K562 (cell line): ENCODE results near the gene BGN. TPM values are rescaled to one million over a fixed set of nuclear protein-coding genes. Genes with fewer than 3 reads are reported as not detected.

Experiments used
- ATAC-seq: fragments of 200-7000 bp; cut with Tn5 transposase; 3 replicates; pipeline ENCODE4 v1.9.1; 2020; ENCODE audit warnings: moderate library complexity
- BruUV-seq: library from RNA; stranded (reverse); fragments of 400-500 nt; replicated peaks from 2 replicates; lab custom pipeline; 2021; lab: Mats Ljungman, UMichigan
- CTCF ChIA-PET: fragments of 300-600 bp; formaldehyde crosslinking; extraction: SDS; loops from one replicate; lab custom pipeline; 2021; ENCODE audit warnings: low intra/inter-chr PET ratio; lab: Yijun Ruan, JAX
- POLR2A ChIA-PET: fragments of 300-600, 350-650 bp; sonication (Branson Sonifier 250); formaldehyde crosslinking; extraction: SDS; loops from one replicate; lab custom pipeline; 2021; ENCODE audit warnings: antibody characterized with exemption, inconsistent platforms; lab: Yijun Ruan, JAX
- DNase-seq, 4 experiments: peaks; one replicate each; pipeline versions ENCODE4 v3.0.0 to v3.0.0-alpha.2; 2011 to 2018; ENCODE audit warnings: low spot score in 3 of 4, mixed read lengths in 3 of 4; ENCODE audit errors: extremely low read depth in 1 of 4
- FAIRE-seq: peaks from 2 replicates; lab custom pipeline; 2011; peaks lifted over from hg19 to GRCh38; lab: Jason Lieb, UNC
- H2AFZ ChIP-seq: 2 replicates; pipeline ENCODE4 v1.6.0; 2011; ENCODE audit warnings: low read depth, low read length, control low read depth, inconsistent platforms
- H3K27ac ChIP-seq: fragments of 200-600 bp; 3 replicates; pipeline ENCODE4 v1.8.0; 2011; ENCODE audit warnings: low read depth, mild to moderate bottlenecking, control low read depth, inconsistent platforms, low read length, moderate library complexity, mixed read lengths; ENCODE audit errors: extremely low read depth
- H3K27me3 ChIP-seq, 2 experiments: fragments of 300-600 bp in 1 of 2; 2 replicates in 1 of 2; 3 replicates in 1 of 2; pipeline versions ENCODE4 v1.6.0 to v1.8.0; 2011; ENCODE audit warnings: inconsistent platforms in 2 of 2, low read length in 2 of 2, mild to moderate bottlenecking in 1 of 2, mixed read lengths in 1 of 2, moderate library complexity in 1 of 2; ENCODE audit not compliant: control insufficient read depth in 2 of 2, insufficient read depth in 2 of 2
- H3K36me3 ChIP-seq: fragments of 300-600 bp; 3 replicates; pipeline ENCODE4 v1.8.0; 2011; ENCODE audit warnings: mild to moderate bottlenecking, low read length, inconsistent platforms; ENCODE audit not compliant: control insufficient read depth, insufficient read depth
- H3K4me1 ChIP-seq, 2 experiments: fragments of 200-600 bp in 1 of 2; replicated peaks in 1 of 2; 2 replicates in 1 of 2; 3 replicates in 1 of 2; pipeline versions ENCODE4 v1.5.1 to v1.8.0; 2011; ENCODE audit warnings: inconsistent platforms in 2 of 2, low read length in 2 of 2, mild to moderate bottlenecking in 1 of 2, mixed read lengths in 1 of 2, moderate library complexity in 1 of 2; ENCODE audit not compliant: control insufficient read depth in 2 of 2, insufficient read depth in 2 of 2
- H3K4me2 ChIP-seq: 2 replicates; pipeline ENCODE4 v1.6.1; 2011; ENCODE audit warnings: low read length, control low read depth, inconsistent platforms, mixed read lengths; ENCODE audit not compliant: insufficient read depth
- H3K4me3 ChIP-seq: fragments of 200-600 bp; sonication (generic), shearing (Covaris generic); 2 replicates; pipeline ENCODE4 v1.5.1; 2016; ENCODE audit warnings: control low read depth, inconsistent platforms
- H3K79me2 ChIP-seq: fragments of 200-600 bp; 3 replicates; pipeline ENCODE4 v1.8.0; 2011; ENCODE audit warnings: low read length, inconsistent platforms; ENCODE audit not compliant: control insufficient read depth, insufficient read depth
- H3K9ac ChIP-seq, 2 experiments: 2 replicates each; pipeline versions ENCODE4 v1.6.0 to v1.6.1; 2011; ENCODE audit warnings: low read depth in 2 of 2, low read length in 2 of 2, control low read depth in 1 of 2, inconsistent platforms in 1 of 2, mild to moderate bottlenecking in 1 of 2, mixed read lengths in 1 of 2; ENCODE audit not compliant: insufficient read depth in 1 of 2
- H3K9me1 ChIP-seq: one replicate; pipeline ENCODE4 v1.6.0; 2011; ENCODE audit warnings: inconsistent platforms, mild to moderate bottlenecking, low read length, moderate library complexity; ENCODE audit not compliant: control insufficient read depth, insufficient read depth
- H3K9me3 ChIP-seq: replicated peaks from 2 replicates; pipeline ENCODE4 v1.5.1; 2011; ENCODE audit warnings: low read depth, low read length, inconsistent platforms; ENCODE audit not compliant: control insufficient read depth, insufficient read depth
- H4K20me1 ChIP-seq: replicated peaks from 2 replicates; pipeline ENCODE4 v1.6.1; 2011; ENCODE audit warnings: low read length, inconsistent platforms, mixed read lengths; ENCODE audit not compliant: control insufficient read depth, insufficient read depth
- ASH1L ChIP-seq: fragments of 450-650 bp; IDR thresholded peaks from 2 replicates; pipeline ENCODE4 v1.6.1; 2018; ENCODE audit warnings: borderline replicate concordance, mild to moderate bottlenecking, low read depth; ENCODE audit not compliant: partially characterized antibody
- CC2D1A ChIP-seq: fragments of 450-650 bp; IDR thresholded peaks from 2 replicates; pipeline ENCODE4 v1.6.1; 2017; ENCODE audit warnings: mild to moderate bottlenecking
- HDGF ChIP-seq: fragments of 450-650 bp; IDR thresholded peaks from 2 replicates; pipeline ENCODE4 v1.6.1; 2016
- MAZ ChIP-seq, 2 experiments: fragments of 450-650 bp in 1 of 2; sonication (generic) in 1 of 2; formaldehyde crosslinking; IDR thresholded peaks in 1 of 2; conservative IDR thresholded peaks in 1 of 2; 2 replicates each; pipeline versions ENCODE4 v1.4.0 to v1.5.0; 2020; ENCODE audit warnings: mild to moderate bottlenecking in 1 of 2, missing genetic modification reagents in 1 of 2
- NR0B1 ChIP-seq: fragments of 450-650 bp; IDR thresholded peaks from one replicate; pipeline ENCODE4 v1.6.1; 2018; ENCODE audit warnings: mild to moderate bottlenecking, moderate library complexity; ENCODE audit not compliant: partially characterized antibody
- NR2F6 ChIP-seq: fragments of 450-650 bp; formaldehyde crosslinking; IDR thresholded peaks from 2 replicates; pipeline ENCODE4 v1.4.0; 2020; ENCODE audit warnings: mild to moderate bottlenecking
- PML ChIP-seq: IDR thresholded peaks from 2 replicates; pipeline ENCODE4 v1.6.1; 2012; ENCODE audit warnings: low read length, inconsistent platforms
- RBM22 ChIP-seq: fragments of 200-400 bp; formaldehyde crosslinking; IDR thresholded peaks from 2 replicates; pipeline ENCODE4 v1.6.1; 2018; ENCODE audit warnings: low read length, low read depth; ENCODE audit not compliant: poor library complexity, severe bottlenecking
- SMC3 ChIP-seq: conservative IDR thresholded peaks from 2 replicates; pipeline ENCODE4 v1.6.1; 2011; ENCODE audit warnings: low read depth, low read length, improper control_type of control experiment; ENCODE audit not compliant: insufficient read depth
- SNIP1 ChIP-seq: fragments of 450-650 bp; IDR thresholded peaks from 2 replicates; pipeline ENCODE4 v1.7.1; 2017; ENCODE audit warnings: low read depth, mild to moderate bottlenecking
- TCF7 ChIP-seq: sonication (generic); IDR thresholded peaks from 2 replicates; pipeline ENCODE4 v1.6.1; 2016; ENCODE audit warnings: antibody characterized with exemption, borderline replicate concordance
- ZKSCAN8 ChIP-seq: fragments of 200-800 bp; sonication (Bioruptor generic); IDR thresholded peaks from 2 replicates; pipeline ENCODE4 v1.6.1; 2016; ENCODE audit warnings: missing genetic modification characterization, missing compliant biosample characterization
- WGBS: fragments of 100-300 bp; shearing (Covaris generic); methylation state at CpG from one replicate; pipeline ENCODE4 v1.1.6; 2016; ENCODE audit warnings: low coverage, mixed read lengths; ENCODE audit not compliant: insufficient coverage; ENCODE audit errors: missing lambda C conversion rate; 5-methylcytosine and 5-hydroxymethylcytosine counted together
- in situ Hi-C: fragments of 300-500 bp; cut with MboI; formaldehyde crosslinking; loops from 4 replicates; pipeline ENCODE4 v1.15.0; 2018; ENCODE audit warnings: inconsistent platforms, mixed read lengths
- intact Hi-C: fragments of 100-400 bp; cut with micrococcal nuclease; formaldehyde crosslinking; loops from 2 replicates; pipeline ENCODE4 v1.14.2; 2022
- polyA plus RNA-seq, 8 experiments: library from polyadenylated mRNA; depleted of rRNA in 4 of 8; stranded (reverse) in 5 of 8; unstranded in 3 of 8; fragments of >200 nt; fragmentation: Nextera tagmentation in 2 of 8; fragmentation: Illumina TruSeq in 1 of 8; extraction: Ambion mirVana in 2 of 8; extraction: Trizol in 1 of 8; gene quantifications; 2 replicates each; pipeline versions ENCODE4 v1.2.1 to v1.2.3, GENCODE V29; 2011 to 2014; ENCODE audit warnings: inconsistent platforms in 1 of 8, missing spikeins in 1 of 8
- total RNA-seq, 7 experiments: library from RNA; depleted of rRNA in 6 of 7; stranded (reverse); fragments of >200 nt in 6 of 7; fragmentation: Illumina TruSeq in 2 of 7; extraction: Trizol in 2 of 7; gene quantifications; 2 replicates each; pipeline versions ENCODE4 v1.2.1 to v1.2.3, GENCODE V29; 2011 to 2021; ENCODE audit warnings: low replicate concordance in 1 of 7
- TF ChIP-seq, protein P1 (sequence below): sonication (generic); formaldehyde crosslinking; IDR thresholded peaks from 2 replicates; pipeline ENCODE4 v1.8.0; 2023; ENCODE audit warnings: mild to moderate bottlenecking, missing genetic modification reagents
- TF ChIP-seq, protein P2 (sequence below), 2 experiments: IDR thresholded peaks in 1 of 2; conservative IDR thresholded peaks in 1 of 2; 2 replicates each; pipeline ENCODE4 v1.6.1; 2016; ENCODE audit warnings: low read depth in 2 of 2, mild to moderate bottlenecking in 1 of 2, missing compliant biosample characterization in 1 of 2, missing genetic modification characterization in 1 of 2, moderate library complexity in 1 of 2

Gene BGN
- total and polyA plus RNA-seq, 9 of the 15 experiments (the other 6 are each of a cell fraction or from before 2014, with no cell fraction given), result 0.11 TPM; not detected in 8

- no TSS peak for BruUV-seq
- H3K79me2 ChIP-seq, result no peaks in the 10 kb centered on the region
- DNase-seq, result no peak
- in situ Hi-C loops, result no loop called here
- peaks cover 0 to 43% of the 10 kb centered on the region in 2 experiments; a peak in 3 of 5 replicates for H3K27me3 ChIP-seq
- H2AFZ ChIP-seq, result no peak overlapping the region
- H3K9me3 ChIP-seq, result no peaks in the 10 kb centered on the region
- H3K4me2 ChIP-seq, result no peak overlapping the region
- H3K4me3 ChIP-seq, result no peak overlapping the region
- no peaks in the 10 kb centered on the region for H3K9me1 ChIP-seq
- H3K4me1 ChIP-seq, result peaks cover 0 to 10% of the 10 kb centered on the region in 2 experiments; a peak in 2 of 5 replicates
- POLR2A ChIA-PET, result no interaction called here
- FAIRE-seq, result no peak
- H3K9ac ChIP-seq, result no peak overlapping the region
- CTCF ChIA-PET, result no interaction called here
- no peaks in the 10 kb centered on the region for H3K36me3 ChIP-seq
- no peak overlapping the region for H3K27ac ChIP-seq
- WGBS, result 15% methylated on average over 12 of the region's 17 CpGs
- no peak for ATAC-seq
- intact Hi-C loops, result no loop called here
- no peaks in the 10 kb centered on the region for H4K20me1 ChIP-seq
- TF ChIP-seq ASH1L (no peak), SMC3 (no peak), MAZ (CRISPR knock-in tag; conservative IDR thresholded peaks at IDR 0.05 in 1 of 2, IDR thresholded peaks at IDR 0.05 in 1 of 2) (no peak), NR2F6 (CRISPR knock-in tag) (no peak), TCF7 (no peak), NR0B1 (no peak), SNIP1 (no peak), RBM22 (no peak), ZKSCAN8 (no peak), HDGF (no peak), PML (no peak), CC2D1A (no peak)
- TF ChIP-seq, protein P1, sequence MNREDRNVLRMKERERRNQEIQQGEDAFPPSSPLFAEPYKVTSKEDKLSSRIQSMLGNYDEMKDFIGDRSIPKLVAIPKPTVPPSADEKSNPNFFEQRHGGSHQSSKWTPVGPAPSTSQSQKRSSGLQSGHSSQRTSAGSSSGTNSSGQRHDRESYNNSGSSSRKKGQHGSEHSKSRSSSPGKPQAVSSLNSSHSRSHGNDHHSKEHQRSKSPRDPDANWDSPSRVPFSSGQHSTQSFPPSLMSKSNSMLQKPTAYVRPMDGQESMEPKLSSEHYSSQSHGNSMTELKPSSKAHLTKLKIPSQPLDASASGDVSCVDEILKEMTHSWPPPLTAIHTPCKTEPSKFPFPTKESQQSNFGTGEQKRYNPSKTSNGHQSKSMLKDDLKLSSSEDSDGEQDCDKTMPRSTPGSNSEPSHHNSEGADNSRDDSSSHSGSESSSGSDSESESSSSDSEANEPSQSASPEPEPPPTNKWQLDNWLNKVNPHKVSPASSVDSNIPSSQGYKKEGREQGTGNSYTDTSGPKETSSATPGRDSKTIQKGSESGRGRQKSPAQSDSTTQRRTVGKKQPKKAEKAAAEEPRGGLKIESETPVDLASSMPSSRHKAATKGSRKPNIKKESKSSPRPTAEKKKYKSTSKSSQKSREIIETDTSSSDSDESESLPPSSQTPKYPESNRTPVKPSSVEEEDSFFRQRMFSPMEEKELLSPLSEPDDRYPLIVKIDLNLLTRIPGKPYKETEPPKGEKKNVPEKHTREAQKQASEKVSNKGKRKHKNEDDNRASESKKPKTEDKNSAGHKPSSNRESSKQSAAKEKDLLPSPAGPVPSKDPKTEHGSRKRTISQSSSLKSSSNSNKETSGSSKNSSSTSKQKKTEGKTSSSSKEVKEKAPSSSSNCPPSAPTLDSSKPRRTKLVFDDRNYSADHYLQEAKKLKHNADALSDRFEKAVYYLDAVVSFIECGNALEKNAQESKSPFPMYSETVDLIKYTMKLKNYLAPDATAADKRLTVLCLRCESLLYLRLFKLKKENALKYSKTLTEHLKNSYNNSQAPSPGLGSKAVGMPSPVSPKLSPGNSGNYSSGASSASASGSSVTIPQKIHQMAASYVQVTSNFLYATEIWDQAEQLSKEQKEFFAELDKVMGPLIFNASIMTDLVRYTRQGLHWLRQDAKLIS, result no peak
- TF ChIP-seq, protein P2, sequence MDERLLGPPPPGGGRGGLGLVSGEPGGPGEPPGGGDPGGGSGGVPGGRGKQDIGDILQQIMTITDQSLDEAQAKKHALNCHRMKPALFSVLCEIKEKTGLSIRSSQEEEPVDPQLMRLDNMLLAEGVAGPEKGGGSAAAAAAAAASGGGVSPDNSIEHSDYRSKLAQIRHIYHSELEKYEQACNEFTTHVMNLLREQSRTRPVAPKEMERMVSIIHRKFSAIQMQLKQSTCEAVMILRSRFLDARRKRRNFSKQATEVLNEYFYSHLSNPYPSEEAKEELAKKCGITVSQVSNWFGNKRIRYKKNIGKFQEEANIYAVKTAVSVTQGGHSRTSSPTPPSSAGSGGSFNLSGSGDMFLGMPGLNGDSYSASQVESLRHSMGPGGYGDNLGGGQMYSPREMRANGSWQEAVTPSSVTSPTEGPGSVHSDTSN (CRISPR knock-in tag; IDR thresholded peaks at IDR 0.05; ENCODE audit: low read depth), result no peak
- TF ChIP-seq, protein P2 (tag; conservative IDR thresholded peaks at IDR 0.05; ENCODE audit: low read depth), result no peak
These were observed 17.2 kb downstream of the BGN start for GRCh38 chrX:153511784-153512500.
